ENCODE data around the gene ALG13.
"Not testable (repeated sequence)": the region's sequence is repeated elsewhere in the genome, so short reads cannot be mapped to it uniquely, and the experiment has no call there.

ALG13 gene

GRCh38 chrX:111680988-111681779, at the start of gene ALG13:
ALG13 (plus strand) TSS chrX:111681170; CDS start chrX:111681219, 49 bp downstream.
- DNase-seq (ENCODE audit: low spot score) = peak; percentile 76

DNA sequence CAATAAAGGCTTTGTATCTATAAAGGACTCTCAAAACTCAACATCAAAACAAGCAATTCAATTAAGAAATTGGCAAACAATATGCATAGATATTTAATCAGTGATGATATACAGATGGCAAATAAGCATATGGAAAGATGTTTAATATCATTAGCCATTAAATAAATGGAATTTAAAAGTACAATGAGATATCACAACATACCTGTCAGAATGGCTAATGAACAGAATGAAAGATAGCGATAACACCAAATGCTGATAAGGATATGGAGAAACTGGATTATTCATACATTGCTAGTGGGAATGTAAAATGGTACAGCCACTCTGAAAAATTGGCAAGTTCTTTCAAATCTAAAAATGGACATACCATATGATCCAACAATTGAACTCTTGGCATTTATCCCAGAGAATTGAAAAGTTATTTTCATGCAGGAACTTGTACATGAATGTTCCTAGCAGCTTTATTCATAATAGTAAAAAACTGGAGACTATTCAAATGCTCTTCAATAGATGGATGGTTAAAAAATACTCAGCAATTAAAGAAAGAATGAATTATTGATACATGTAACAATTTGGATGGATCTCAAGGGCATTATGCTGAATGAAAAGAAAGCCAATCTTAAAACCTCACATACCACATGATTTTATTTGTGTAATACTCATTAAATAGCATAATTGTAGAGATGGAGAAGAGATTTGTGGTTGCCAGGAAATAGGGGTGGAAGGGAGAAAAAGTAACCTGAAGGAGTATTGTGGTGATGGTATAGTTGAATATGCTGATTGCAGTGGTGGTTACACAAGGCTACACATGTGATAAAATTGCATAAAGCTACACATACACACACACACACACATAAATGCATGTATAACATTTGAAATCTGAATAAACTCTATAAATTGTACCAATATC, 45.9 kb upstream of the ALG13 start:
- no peak for DNase-seq (ENCODE audit: low spot score)

DNA sequence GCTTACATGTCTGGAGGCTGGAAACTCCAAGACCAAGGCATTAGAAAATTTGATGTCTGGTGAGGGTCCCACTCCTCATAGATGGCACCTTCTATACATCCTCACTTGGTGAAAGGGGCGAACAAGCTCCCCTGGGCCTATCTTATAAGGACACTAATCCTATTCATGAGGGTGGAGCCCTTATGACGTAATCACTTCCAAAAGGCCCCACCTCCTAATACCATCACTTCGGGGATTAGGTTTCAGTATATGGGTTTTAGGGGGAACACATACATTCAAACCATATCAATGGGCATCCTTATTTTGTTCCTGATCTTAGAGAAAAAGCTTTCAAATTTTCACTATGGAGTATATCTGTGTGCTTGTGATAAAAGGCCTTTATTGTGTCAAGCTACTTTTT, 39.0 kb upstream of the ALG13 start:
- DNase-seq (ENCODE audit: low spot score) = no peak

DNA sequence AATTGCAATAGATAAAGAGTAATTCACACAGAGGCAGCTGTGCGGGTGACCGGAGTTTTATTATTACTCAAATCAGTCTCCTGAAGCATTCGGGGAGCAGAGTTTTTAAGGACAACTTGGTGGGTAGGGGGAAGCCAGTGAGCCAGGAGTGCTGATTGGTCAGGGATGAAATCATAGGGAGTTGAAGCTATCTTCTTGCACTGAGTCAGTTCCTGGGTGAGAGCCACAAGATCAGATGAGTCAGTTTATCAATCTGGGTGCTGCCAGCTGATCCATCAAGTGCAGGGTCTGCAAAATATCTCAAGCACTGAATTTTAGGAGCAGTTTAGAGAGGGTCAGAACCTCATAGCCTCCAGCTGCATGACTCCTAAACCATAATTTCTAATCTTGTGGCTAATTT, 35.8 kb upstream of the ALG13 start:
- DNase-seq (ENCODE audit: low spot score) = not testable (repeated sequence)

DNA sequence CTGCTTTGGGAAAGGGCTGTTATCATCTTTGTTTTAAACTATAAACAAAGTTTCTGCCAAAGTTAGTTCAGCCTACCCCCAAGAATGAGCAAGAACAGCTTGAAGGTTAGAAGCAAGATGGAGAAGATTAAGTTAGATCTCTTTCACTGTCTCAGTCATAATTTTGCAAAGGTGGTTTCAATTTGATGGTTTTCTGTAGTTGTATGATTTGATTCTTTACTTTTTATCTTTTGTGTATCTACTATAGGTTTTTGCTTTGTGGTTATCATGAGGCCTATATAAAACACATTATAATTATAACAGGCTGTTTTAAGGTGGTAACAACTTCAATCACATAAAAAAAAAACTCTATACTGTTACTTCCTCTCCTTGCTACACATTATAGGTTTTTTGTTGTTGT, 35.4 kb upstream of the ALG13 start:
- no peak for DNase-seq (ENCODE audit: low spot score)

- DNase-seq (ENCODE audit: low spot score) = no peak
These were observed 34.5 kb upstream of the ALG13 start for GRCh38 chrX:111646515-111646914.

DNA sequence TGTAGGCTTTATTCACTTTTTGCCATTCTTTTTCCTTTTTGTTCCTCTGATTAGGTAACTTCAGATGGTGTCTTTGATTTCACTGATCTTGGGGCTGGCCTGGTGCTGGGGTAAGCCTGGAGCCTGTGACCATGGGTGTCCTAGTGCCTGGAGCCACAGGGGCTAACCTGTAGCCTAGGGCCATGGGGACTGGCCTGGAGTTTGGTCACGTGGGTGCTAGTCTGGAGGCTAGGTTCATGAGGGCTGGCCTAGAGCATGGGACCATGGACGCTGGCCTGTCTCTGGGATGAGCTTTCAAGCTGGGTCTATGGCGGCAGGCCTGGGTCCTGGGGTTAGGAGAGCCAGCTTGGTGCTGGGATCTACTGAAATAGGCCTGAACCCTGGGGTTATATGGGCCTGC, 32.2 kb upstream of the ALG13 start:
- no peak for DNase-seq (ENCODE audit: low spot score)

GRCh38 chrX:111649638-111650037, 31.3 kb upstream of the ALG13 start:
- DNase-seq (ENCODE audit: low spot score) = no peak

DNA sequence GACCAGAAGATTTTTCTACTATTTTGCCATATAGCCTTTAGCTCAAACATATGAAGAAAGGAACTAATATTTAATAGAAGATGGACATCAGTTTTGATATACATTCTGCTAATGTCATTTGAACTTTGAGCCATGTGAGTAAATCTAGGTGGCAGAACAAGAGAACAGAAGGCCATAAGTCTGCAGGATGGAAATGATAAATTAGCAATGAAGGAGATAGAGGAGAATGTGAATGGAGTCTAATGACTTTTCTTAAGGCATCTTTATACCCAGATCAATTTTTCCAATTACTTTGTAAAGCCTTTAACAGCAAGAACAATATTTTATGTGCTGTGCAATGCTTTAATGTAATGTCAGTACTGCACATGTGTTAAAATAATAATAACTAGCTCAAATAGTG, 30.1 kb upstream of the ALG13 start:
- DNase-seq (ENCODE audit: low spot score) = no peak

DNA sequence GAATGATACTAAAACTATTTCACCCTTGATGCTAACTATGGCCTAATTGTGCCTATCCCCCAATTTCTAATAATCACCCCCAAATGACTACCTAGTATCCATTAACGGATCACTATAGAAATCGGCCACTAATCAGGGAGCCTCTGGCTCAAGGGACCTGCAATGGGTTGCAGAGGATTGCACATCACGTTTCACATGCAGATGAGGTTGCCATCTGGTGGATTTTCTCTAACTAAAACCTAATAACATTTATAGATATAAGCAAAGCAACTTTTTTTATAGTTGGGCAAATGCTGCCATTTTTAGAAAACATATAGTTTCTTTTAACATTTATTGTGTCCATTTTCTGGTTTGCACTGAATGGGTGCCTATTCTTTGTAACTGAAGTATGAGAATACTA, 28.3 kb upstream of the ALG13 start:
- no peak for DNase-seq (ENCODE audit: low spot score)

- no peak for DNase-seq (ENCODE audit: low spot score)
These were observed 19.7 kb upstream of the ALG13 start for GRCh38 chrX:111661241-111661640.

DNA sequence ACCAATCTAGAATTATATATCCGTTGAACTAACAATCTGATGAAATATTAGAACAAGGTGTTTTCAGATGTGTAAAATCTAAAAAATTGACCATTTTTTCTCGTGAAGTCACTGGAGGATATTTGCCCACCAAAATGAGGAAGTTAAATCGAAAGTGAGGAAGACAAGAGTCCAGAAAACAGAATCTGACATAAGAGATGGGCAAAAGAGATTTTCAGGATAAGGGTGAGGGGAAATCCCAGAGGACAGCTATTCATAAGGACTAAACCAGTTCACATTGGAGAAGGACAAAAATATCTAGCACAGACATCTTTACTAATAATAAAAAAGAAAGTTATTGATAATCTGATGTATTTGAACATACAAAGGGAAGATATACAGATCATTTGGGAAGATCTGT, 18.7 kb upstream of the ALG13 start:
- no peak for DNase-seq (ENCODE audit: low spot score)

- no peak for DNase-seq (ENCODE audit: low spot score)
These were observed 9.3 kb upstream of the ALG13 start for GRCh38 chrX:111671668-111672067.

- no peak for DNase-seq (ENCODE audit: low spot score)
These were observed 6.3 kb downstream of the ALG13 start for GRCh38 chrX:111687305-111687704.

DNA sequence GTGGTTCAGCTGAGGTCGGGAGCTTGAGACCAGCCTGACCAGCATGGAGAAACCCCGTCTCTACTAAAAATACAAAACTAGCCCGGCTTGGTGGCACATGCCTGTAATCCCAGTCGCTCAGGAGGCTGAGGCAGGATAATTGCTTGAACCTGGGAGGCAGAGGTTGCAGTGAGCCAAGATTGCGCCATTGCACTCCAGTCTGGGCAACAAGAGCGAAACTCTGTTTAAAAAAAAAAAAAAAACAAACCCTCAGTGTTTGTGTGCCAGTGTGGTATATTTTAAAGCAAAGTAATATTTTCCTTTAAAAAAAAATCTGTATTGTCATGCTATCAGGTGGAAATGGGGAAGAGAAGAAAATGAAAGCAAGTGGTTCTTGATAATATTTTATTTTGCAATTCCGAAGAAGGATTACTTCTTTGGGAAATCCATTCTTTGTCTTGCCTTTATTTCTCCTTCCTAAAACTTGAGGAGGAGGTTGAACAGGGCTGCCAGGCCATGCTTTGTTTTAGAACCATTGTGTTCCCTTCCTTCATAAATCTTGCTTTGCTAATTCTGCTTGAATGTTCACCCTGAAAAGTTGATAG, 14.4 kb downstream of the ALG13 start:
- DNase-seq (ENCODE audit: low spot score) = no peak

- DNase-seq (ENCODE audit: low spot score) = no peak
These were observed 38.6 kb downstream of the ALG13 start for GRCh38 chrX:111719426-111720210.

GRCh38 chrX:111728096-111728495, 47.1 kb downstream of the ALG13 start:
- no peak for DNase-seq (ENCODE audit: low spot score)

DNA sequence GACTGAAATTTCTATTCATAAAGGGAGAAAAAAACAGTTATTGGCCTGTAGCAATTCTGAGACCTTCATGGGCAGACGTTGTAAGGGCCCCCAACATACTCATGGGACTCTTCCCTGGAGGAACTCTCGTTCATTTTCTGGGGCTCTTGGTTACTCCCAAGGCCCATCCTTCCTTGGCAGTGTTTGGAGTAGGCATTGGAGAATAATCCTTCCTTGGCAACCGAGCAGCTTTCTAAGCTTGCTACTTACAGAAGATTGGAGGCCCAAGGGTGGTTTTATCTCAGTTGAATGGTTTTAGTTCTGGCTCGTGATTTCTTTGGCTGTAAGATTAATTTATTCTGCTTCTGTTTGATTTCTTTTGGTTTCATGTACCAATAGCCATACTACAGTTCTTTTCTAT, 50.4 kb downstream of the ALG13 start:
- DNase-seq (ENCODE audit: low spot score) = no peak

- DNase-seq (ENCODE audit: low spot score) = no peak
These were observed 55.6 kb downstream of the ALG13 start for GRCh38 chrX:111736571-111736970.

DNA sequence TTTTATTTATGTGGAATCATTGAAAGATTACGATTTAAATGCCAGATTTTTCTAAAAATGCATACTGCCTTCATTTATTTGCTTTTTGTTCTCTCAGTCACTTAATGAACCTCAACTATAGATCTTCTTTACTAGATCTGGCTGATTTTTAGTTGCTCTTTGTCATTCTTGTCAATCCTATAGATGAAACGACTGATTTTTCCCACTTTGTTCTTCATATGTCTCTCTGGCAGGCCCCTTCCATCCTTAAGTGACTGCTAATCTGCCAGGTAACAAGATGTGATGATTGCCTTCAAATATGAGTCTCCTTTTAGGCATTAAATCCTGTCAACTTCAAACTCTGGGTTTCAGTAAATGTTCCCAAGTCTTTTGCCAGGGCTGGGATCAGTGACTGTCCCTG, 61.0 kb downstream of the ALG13 start:
- DNase-seq (ENCODE audit: low spot score) = no peak

- no peak for DNase-seq (ENCODE audit: low spot score)
These were observed 62.3 kb downstream of the ALG13 start for GRCh38 chrX:111743316-111743715.

DNA sequence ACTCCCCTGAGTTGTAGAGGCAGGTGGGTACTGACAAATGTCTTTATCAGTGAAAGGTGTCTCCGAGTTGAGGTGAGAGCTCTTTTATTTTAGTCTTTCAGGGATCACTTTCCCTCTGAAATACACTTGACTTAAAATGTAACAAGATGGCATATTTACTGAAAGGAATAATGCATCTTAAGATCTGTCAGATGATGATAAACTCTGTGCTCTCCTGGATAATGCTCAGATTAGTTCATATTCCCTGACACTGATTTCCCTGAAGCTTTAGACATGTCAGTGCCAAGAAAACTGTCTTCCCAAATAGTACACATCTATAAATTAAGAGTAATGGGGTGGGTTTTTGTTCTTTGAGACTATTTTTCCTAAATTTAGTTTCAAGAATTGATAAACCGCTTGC, 75.5 kb downstream of the ALG13 start:
- DNase-seq (ENCODE audit: low spot score) = no peak

All from HuH-7 (cell line).